ENCODE measurements around the gene GAMT. TPM values are rescaled to one million over a fixed set of nuclear protein-coding genes. Genes with fewer than 3 reads are reported as not detected.
"Not testable (repeated sequence)": the region's sequence is repeated elsewhere in the genome, so short reads cannot be mapped to it uniquely, and the experiment has no call there.

Gene GAMT
- total and polyA plus RNA-seq, 2 donors (not counting 1 experiment from before 2014, with no cell fraction given) = 20.0 to 44.1 TPM

GRCh38 chr19:1420590-1420989 lies 19.2 kb upstream of the GAMT start:
- no peaks in the 10 kb centered on the region for H4K20me1 ChIP-seq (ENCODE audit: control insufficient read depth, extremely low read depth, insufficient read depth, low read length)
- H3K9me3 ChIP-seq (ENCODE audit: control insufficient read depth, insufficient read depth, low read depth, low read length) = no peaks in the 10 kb centered on the region

GRCh38 chr19:1420085-1420484 lies 18.7 kb upstream of the GAMT start:
- H3K4me3 ChIP-seq (replicated peaks in 1 of 4; ENCODE audit: control extremely low read depth in 1 of 4, insufficient read depth in 1 of 4, low read depth in 3 of 4, low read length in 4 of 4); H3K9ac ChIP-seq (ENCODE audit: insufficient read depth, low read length); H2AFZ ChIP-seq (ENCODE audit: low read length); H3K9me3 ChIP-seq (ENCODE audit: control insufficient read depth, insufficient read depth, low read depth, low read length); H4K20me1 ChIP-seq (ENCODE audit: control insufficient read depth, extremely low read depth, insufficient read depth, low read length); H3K27ac ChIP-seq (ENCODE audit: insufficient read depth, low read length); DNase-seq (ENCODE audit: low read depth in 2 of 2); H3K27me3 ChIP-seq (ENCODE audit: control insufficient read depth, insufficient read depth, low read length); H3K4me2 ChIP-seq (ENCODE audit: extremely low read depth, insufficient read depth, low read length): not testable (repeated sequence)
- H3K36me3 ChIP-seq (ENCODE audit: control insufficient read depth, insufficient read depth, low read length) = peaks cover 60% of the 10 kb centered on the region
- peaks cover 16% of the 10 kb centered on the region for H3K4me1 ChIP-seq (ENCODE audit: control insufficient read depth, extremely low read depth, insufficient read depth, low read length)
- peaks cover 83% of the 10 kb centered on the region for H3K79me2 ChIP-seq (ENCODE audit: control insufficient read depth, insufficient read depth, low read length)

More at GRCh38 chr19:1420590-1420989, 19.2 kb upstream of the GAMT start:
- Histone ChIP-seq H3K4me1 (ENCODE audit: control insufficient read depth, extremely low read depth, insufficient read depth, low read length) (peaks cover 14% of the 10 kb centered on the region), H3K79me2 (ENCODE audit: control insufficient read depth, insufficient read depth, low read length) (peaks cover 83% of the 10 kb centered on the region), H3K4me2 (ENCODE audit: extremely low read depth, insufficient read depth, low read length) (no peak overlapping the region), H3K27me3 (ENCODE audit: control insufficient read depth, insufficient read depth, low read length) (no peaks in the 10 kb centered on the region), H3K27ac (ENCODE audit: insufficient read depth, low read length) (no peak overlapping the region), H2AFZ (ENCODE audit: low read length) (no peak overlapping the region), H3K4me3 (replicated peaks in 1 of 4; ENCODE audit: control extremely low read depth in 1 of 4, insufficient read depth in 1 of 4, low read depth in 3 of 4, low read length in 4 of 4) (no peak overlapping the region), H3K36me3 (ENCODE audit: control insufficient read depth, insufficient read depth, low read length) (peaks cover 65% of the 10 kb centered on the region), H3K9ac (ENCODE audit: insufficient read depth, low read length) (no peak overlapping the region)
- TF ChIP-seq EZH2 (IDR thresholded peaks at IDR 0.05; ENCODE audit: low read length, missing control alignments) (no peak), CTCF (conservative IDR thresholded peaks at IDR 0.05 in 1 of 2, IDR thresholded peaks at IDR 0.05 in 1 of 2; ENCODE audit: low read depth in 1 of 2, low read length in 2 of 2) (no peak)
- DNase-seq (ENCODE audit: low read depth in 2 of 2) = no peak

GRCh38 chr19:1418951-1419738 lies 17.8 kb upstream of the GAMT start:
- H3K27ac ChIP-seq (ENCODE audit: insufficient read depth, low read length) = no peak overlapping the region
- DNase-seq (ENCODE audit: low read depth in 2 of 2) = no peak
- H3K9ac ChIP-seq (ENCODE audit: insufficient read depth, low read length) = no peak overlapping the region
- H3K9me3 ChIP-seq (ENCODE audit: control insufficient read depth, insufficient read depth, low read depth, low read length) = no peaks in the 10 kb centered on the region
- no peaks in the 10 kb centered on the region for H4K20me1 ChIP-seq (ENCODE audit: control insufficient read depth, extremely low read depth, insufficient read depth, low read length)
- TF ChIP-seq CTCF (conservative IDR thresholded peaks at IDR 0.05 in 1 of 2, IDR thresholded peaks at IDR 0.05 in 1 of 2; ENCODE audit: low read depth in 1 of 2, low read length in 2 of 2) (no peak), EZH2 (IDR thresholded peaks at IDR 0.05; ENCODE audit: low read length, missing control alignments) (no peak)
- peaks cover 54% of the 10 kb centered on the region for H3K36me3 ChIP-seq (ENCODE audit: control insufficient read depth, insufficient read depth, low read length)
- no peak overlapping the region for H2AFZ ChIP-seq (ENCODE audit: low read length)
- H3K27me3 ChIP-seq (ENCODE audit: control insufficient read depth, insufficient read depth, low read length) = no peaks in the 10 kb centered on the region
- H3K79me2 ChIP-seq (ENCODE audit: control insufficient read depth, insufficient read depth, low read length) = peaks cover 87% of the 10 kb centered on the region
- H3K4me1 ChIP-seq (ENCODE audit: control insufficient read depth, extremely low read depth, insufficient read depth, low read length) = peaks cover 19% of the 10 kb centered on the region
- no peak overlapping the region for H3K4me3 ChIP-seq (replicated peaks in 1 of 4; ENCODE audit: control extremely low read depth in 1 of 4, insufficient read depth in 1 of 4, low read depth in 3 of 4, low read length in 4 of 4)
- no peak overlapping the region for H3K4me2 ChIP-seq (ENCODE audit: extremely low read depth, insufficient read depth, low read length)
